CD4-positive, CD25-positive, alpha-beta regulatory T cell (primary cell): ENCODE data around the gene NFASC. TPM values are rescaled to one million over a fixed set of nuclear protein-coding genes. Genes with fewer than 3 reads are reported as not detected.
A peak's percentile ranks its signal among the peaks of the same experiment; 100 is the strongest.

Experiments
- ATAC-seq, 2 donors: fragments of 150-1000 bp; cut with Tn5 transposase; one replicate each; pipeline ENCODE4 v1.10.0; 2021; ENCODE audit warnings: low read depth in 2 of 2, moderate number of reproducible peaks in 2 of 2, moderate library complexity in 1 of 2
- DNase-seq, 3 donors: peaks; one replicate each; pipeline versions ENCODE4 v3.0.0 to v3.0.0-alpha.2; 2012 to 2022; ENCODE audit warnings: mixed read lengths in 1 of 3
- H3K27ac ChIP-seq: one replicate; pipeline ENCODE4 v1.7.0; 2013; ENCODE audit warnings: mild to moderate bottlenecking, low read length; ENCODE audit not compliant: insufficient read depth, poor library complexity, severe bottlenecking
- H3K27me3 ChIP-seq: one replicate; pipeline ENCODE4 v1.7.0; 2013; ENCODE audit warnings: low read length; ENCODE audit not compliant: control insufficient read depth, insufficient read depth
- H3K36me3 ChIP-seq: one replicate; pipeline ENCODE4 v1.7.0; 2013; ENCODE audit warnings: mild to moderate bottlenecking, low read length, moderate library complexity; ENCODE audit not compliant: control insufficient read depth, insufficient read depth
- H3K4me1 ChIP-seq: 2 replicates; pipeline ENCODE4 v1.7.0; 2013; ENCODE audit warnings: mild to moderate bottlenecking, low read length; ENCODE audit not compliant: insufficient read depth, control insufficient read depth, poor library complexity, severe bottlenecking
- H3K4me3 ChIP-seq: one replicate; pipeline ENCODE4 v1.7.0; 2013; ENCODE audit warnings: low read depth, mild to moderate bottlenecking, low read length, moderate library complexity
- H3K9me3 ChIP-seq, 2 experiments: 1 replicate in 1 of 2; 2 replicates in 1 of 2; pipeline ENCODE4 v1.7.0; 2013; ENCODE audit warnings: low read length in 2 of 2, mild to moderate bottlenecking in 1 of 2, moderate library complexity in 1 of 2; ENCODE audit not compliant: control insufficient read depth in 2 of 2
- H3K27ac Mint-ChIP-seq, 3 donors: one replicate each; pipeline ENCODE4 v1.8.0; 2020 to 2022; ENCODE audit warnings: mild to moderate bottlenecking in 3 of 3, mixed read lengths in 3 of 3, moderate library complexity in 2 of 3
- H3K27me3 Mint-ChIP-seq: one replicate; pipeline ENCODE4 v1.8.0; 2022; ENCODE audit warnings: mild to moderate bottlenecking, mixed read lengths
- H3K36me3 Mint-ChIP-seq: one replicate; pipeline ENCODE4 v1.8.0; 2020; ENCODE audit warnings: mixed read lengths
- H3K4me1 Mint-ChIP-seq, 4 donors: one replicate each; pipeline ENCODE4 v1.8.0; 2020 to 2022; ENCODE audit warnings: mixed read lengths in 4 of 4, mild to moderate bottlenecking in 1 of 4
- H3K4me3 Mint-ChIP-seq, 4 donors: one replicate each; pipeline ENCODE4 v1.8.0; 2020 to 2022; ENCODE audit warnings: mild to moderate bottlenecking in 4 of 4, mixed read lengths in 4 of 4, moderate library complexity in 3 of 4
- H3K9me3 Mint-ChIP-seq, 7 donors: one replicate each; pipeline ENCODE4 v1.8.0; 2020 to 2022; ENCODE audit warnings: mixed read lengths in 7 of 7, mild to moderate bottlenecking in 3 of 7, moderate library complexity in 2 of 7
- polyA plus RNA-seq, 4 donors: library from polyadenylated mRNA; unstranded; fragments of 300-500 nt; fragmentation: Illumina TruSeq; gene quantifications; one replicate each; pipeline ENCODE4 v1.2.3, GENCODE V29; 2021
- total RNA-seq: library from RNA; stranded (reverse); gene quantifications from one replicate; pipeline ENCODE4 v1.2.3, GENCODE V29; 2022

Gene NFASC
- total and polyA plus RNA-seq, 5 donors from 2014 or later: not detected

- Mint-ChIP-seq H3K9me3 (no peaks in the 10 kb centered on the region), H3K4me3 (no peak overlapping the region), H3K27me3 (peaks cover 22% of the 10 kb centered on the region), H3K36me3 (no peaks in the 10 kb centered on the region), H3K27ac (no peak overlapping the region), H3K4me1 (no peaks in the 10 kb centered on the region)
- Histone ChIP-seq H3K4me3 (no peak overlapping the region), H3K9me3 (no peaks in the 10 kb centered on the region), H3K4me1 (no peaks in the 10 kb centered on the region), H3K36me3 (no peaks in the 10 kb centered on the region), H3K27ac (no peak overlapping the region), H3K27me3 (peaks cover 2% of the 10 kb centered on the region)
- DNase-seq (no peak), ATAC-seq (no peak)
Measured at GRCh38 chr1:204968135-204968534, 97.5 kb downstream of the NFASC start.

- no peak for DNase-seq
- ATAC-seq: no peak
- Histone ChIP-seq H3K4me3 (no peak overlapping the region), H3K27ac (no peak overlapping the region), H3K4me1 (no peaks in the 10 kb centered on the region), H3K36me3 (no peaks in the 10 kb centered on the region), H3K9me3 (no peaks in the 10 kb centered on the region), H3K27me3 (no peaks in the 10 kb centered on the region)
- Mint-ChIP-seq H3K27ac (no peak overlapping the region), H3K4me3 (no peak overlapping the region), H3K27me3 (peaks cover 16% of the 10 kb centered on the region), H3K4me1 (no peaks in the 10 kb centered on the region), H3K9me3 (no peaks in the 10 kb centered on the region), H3K36me3 (no peaks in the 10 kb centered on the region)
Measured at GRCh38 chr1:204968951-204969350, 98.3 kb downstream of the NFASC start.

GRCh38 chr1:204970937-204971336 is 100.3 kb downstream of the NFASC start:
- ATAC-seq: no peak
- Histone ChIP-seq H3K27ac (no peak overlapping the region), H3K4me3 (no peak overlapping the region), H3K27me3 (no peaks in the 10 kb centered on the region), H3K36me3 (no peaks in the 10 kb centered on the region), H3K4me1 (no peaks in the 10 kb centered on the region), H3K9me3 (no peaks in the 10 kb centered on the region)
- H3K27me3 Mint-ChIP-seq: peaks cover 22% of the 10 kb centered on the region
- H3K9me3 Mint-ChIP-seq: no peaks in the 10 kb centered on the region
- no peak overlapping the region for H3K4me3 Mint-ChIP-seq
- H3K27ac Mint-ChIP-seq: no peak overlapping the region
- no peak for DNase-seq
- no peaks in the 10 kb centered on the region for H3K36me3 Mint-ChIP-seq
- H3K4me1 Mint-ChIP-seq: no peaks in the 10 kb centered on the region

GRCh38 chr1:204971517-204972336 is 101.1 kb downstream of the NFASC start:
- Histone ChIP-seq H3K4me3 (no peak overlapping the region), H3K9me3 (no peaks in the 10 kb centered on the region), H3K27me3 (no peaks in the 10 kb centered on the region), H3K27ac (no peak overlapping the region), H3K4me1 (no peaks in the 10 kb centered on the region), H3K36me3 (no peaks in the 10 kb centered on the region)
- no peaks in the 10 kb centered on the region for H3K36me3 Mint-ChIP-seq
- H3K27ac Mint-ChIP-seq: no peak overlapping the region
- ATAC-seq: no peak
- no peak overlapping the region for H3K4me3 Mint-ChIP-seq
- H3K4me1 Mint-ChIP-seq: no peaks in the 10 kb centered on the region
- DNase-seq: no peak
- H3K27me3 Mint-ChIP-seq: peaks cover 15% of the 10 kb centered on the region
- no peaks in the 10 kb centered on the region for H3K9me3 Mint-ChIP-seq

- Mint-ChIP-seq H3K4me1 (no peaks in the 10 kb centered on the region), H3K27ac (no peak overlapping the region)
- no peak overlapping the region for H3K27ac ChIP-seq
Measured at GRCh38 chr1:204972426-204972825, 101.8 kb downstream of the NFASC start.

GRCh38 chr1:204973449-204973848 is 102.8 kb downstream of the NFASC start:
- Histone ChIP-seq H3K4me3 (no peak overlapping the region), H3K27ac (no peak overlapping the region), H3K9me3 (no peaks in the 10 kb centered on the region), H3K4me1 (no peaks in the 10 kb centered on the region), H3K36me3 (no peaks in the 10 kb centered on the region), H3K27me3 (no peaks in the 10 kb centered on the region)
- no peaks in the 10 kb centered on the region for H3K36me3 Mint-ChIP-seq
- no peak for DNase-seq
- no peaks in the 10 kb centered on the region for H3K9me3 Mint-ChIP-seq
- ATAC-seq: no peak
- H3K27ac Mint-ChIP-seq: peak overlapping the region in 1 of 3 donors; percentile 0
- peaks cover 13% of the 10 kb centered on the region for H3K27me3 Mint-ChIP-seq
- no peak overlapping the region for H3K4me3 Mint-ChIP-seq
- no peaks in the 10 kb centered on the region for H3K4me1 Mint-ChIP-seq

More at GRCh38 chr1:204972426-204972825, 101.8 kb downstream of the NFASC start:
- H3K4me3 Mint-ChIP-seq: no peak overlapping the region
- H3K27me3 Mint-ChIP-seq: peaks cover 13% of the 10 kb centered on the region
- no peak overlapping the region for H3K4me3 ChIP-seq
- no peaks in the 10 kb centered on the region for H3K36me3 ChIP-seq
- no peaks in the 10 kb centered on the region for H3K9me3 Mint-ChIP-seq
- DNase-seq: no peak
- H3K27me3 ChIP-seq: no peaks in the 10 kb centered on the region
- no peaks in the 10 kb centered on the region for H3K36me3 Mint-ChIP-seq
- no peak for ATAC-seq
- no peaks in the 10 kb centered on the region for H3K4me1 ChIP-seq
- H3K9me3 ChIP-seq: no peaks in the 10 kb centered on the region

- Mint-ChIP-seq H3K27ac (no peak overlapping the region), H3K4me1 (no peaks in the 10 kb centered on the region), H3K36me3 (no peaks in the 10 kb centered on the region), H3K9me3 (no peaks in the 10 kb centered on the region), H3K27me3 (peaks cover 13% of the 10 kb centered on the region), H3K4me3 (no peak overlapping the region)
- Histone ChIP-seq H3K9me3 (no peaks in the 10 kb centered on the region), H3K27me3 (no peaks in the 10 kb centered on the region), H3K36me3 (no peaks in the 10 kb centered on the region), H3K4me1 (no peaks in the 10 kb centered on the region), H3K4me3 (no peak overlapping the region), H3K27ac (no peak overlapping the region)
- no peak for DNase-seq
- ATAC-seq: no peak
Measured at GRCh38 chr1:204974327-204974726, 103.7 kb downstream of the NFASC start.

- DNase-seq: no peak
- H3K9me3 Mint-ChIP-seq: no peaks in the 10 kb centered on the region
- Histone ChIP-seq H3K36me3 (no peaks in the 10 kb centered on the region), H3K27me3 (no peaks in the 10 kb centered on the region), H3K9me3 (no peaks in the 10 kb centered on the region), H3K4me1 (no peaks in the 10 kb centered on the region), H3K27ac (no peak overlapping the region), H3K4me3 (no peak overlapping the region)
- no peak for ATAC-seq
- H3K4me3 Mint-ChIP-seq: no peak overlapping the region
- no peaks in the 10 kb centered on the region for H3K36me3 Mint-ChIP-seq
- peaks cover 13% of the 10 kb centered on the region for H3K27me3 Mint-ChIP-seq
- no peak overlapping the region for H3K27ac Mint-ChIP-seq
- H3K4me1 Mint-ChIP-seq: no peaks in the 10 kb centered on the region
Measured at GRCh38 chr1:204975021-204975420, 104.4 kb downstream of the NFASC start.
